Measurements from ENCODE around the gene SPAG7.

The SPAG7 gene

GRCh38 chr17:4974115-4974670 lies 6.6 kb upstream of the SPAG7 start:
- no peak for TF ChIP-seq CTCF (IDR thresholded peaks at IDR 0.05; ENCODE audit: low read length, missing control alignments)
- no peak overlapping the region for H3K4me3 ChIP-seq (replicated peaks; ENCODE audit: low read depth, low read length)
- DNase-seq (ENCODE audit: low read depth), result no peak

GRCh38 chr17:4973256-4974114 lies 5.9 kb upstream of the SPAG7 start:
- H3K4me3 ChIP-seq (replicated peaks; ENCODE audit: low read depth, low read length), result no peak overlapping the region
- TF ChIP-seq CTCF (IDR thresholded peaks at IDR 0.05; ENCODE audit: low read length, missing control alignments), result no peak
- no peak for DNase-seq (ENCODE audit: low read depth)

GRCh38 chr17:4972752-4973151 lies 5.1 kb upstream of the SPAG7 start:
- DNase-seq (ENCODE audit: low read depth), result no peak
- no peak for TF ChIP-seq CTCF (IDR thresholded peaks at IDR 0.05; ENCODE audit: low read length, missing control alignments)
- H3K4me3 ChIP-seq (replicated peaks; ENCODE audit: low read depth, low read length), result no peak overlapping the region

GRCh38 chr17:4972322-4972721 lies 4.7 kb upstream of the SPAG7 start:
- no peak for DNase-seq (ENCODE audit: low read depth)
- H3K4me3 ChIP-seq (replicated peaks; ENCODE audit: low read depth, low read length), result no peak overlapping the region
- no peak for TF ChIP-seq CTCF (IDR thresholded peaks at IDR 0.05; ENCODE audit: low read length, missing control alignments)

- DNase-seq (ENCODE audit: low read depth), result no peak
- TF ChIP-seq CTCF (IDR thresholded peaks at IDR 0.05; ENCODE audit: low read length, missing control alignments), result no peak
- no peak overlapping the region for H3K4me3 ChIP-seq (replicated peaks; ENCODE audit: low read depth, low read length)
Observed at GRCh38 chr17:4971826-4972225, 4.2 kb upstream of the SPAG7 start.

GRCh38 chr17:4970273-4970672 lies 2.7 kb upstream of the SPAG7 start:
- no peak for TF ChIP-seq CTCF (IDR thresholded peaks at IDR 0.05; ENCODE audit: low read length, missing control alignments)
- no peak for DNase-seq (ENCODE audit: low read depth)
- H3K4me3 ChIP-seq (replicated peaks; ENCODE audit: low read depth, low read length), result no peak overlapping the region

Data from fibroblast of pulmonary artery (primary cell).